GM18519 (cell line): ENCODE measurements around the gene RNF144B.
"Not testable (repeated sequence)": the region's sequence is repeated elsewhere in the genome, so short reads cannot be mapped to it uniquely, and the experiment has no call there.

Experiments used
- ATAC-seq: cut with Tn5 transposase; IDR thresholded peaks from one replicate; pipeline ENCODE4 v1.9.1; 2021; ENCODE audit warnings: mild to moderate bottlenecking, moderate library complexity; ENCODE audit not compliant: unreplicated experiment, low FRiP score

RNF144B gene

GRCh38 chr6:18368277-18369105 lies 18.7 kb upstream of the RNF144B start:
- no peak for ATAC-seq

GRCh38 chr6:18371010-18371409 lies 16.1 kb upstream of the RNF144B start:
- no peak for ATAC-seq

DNA sequence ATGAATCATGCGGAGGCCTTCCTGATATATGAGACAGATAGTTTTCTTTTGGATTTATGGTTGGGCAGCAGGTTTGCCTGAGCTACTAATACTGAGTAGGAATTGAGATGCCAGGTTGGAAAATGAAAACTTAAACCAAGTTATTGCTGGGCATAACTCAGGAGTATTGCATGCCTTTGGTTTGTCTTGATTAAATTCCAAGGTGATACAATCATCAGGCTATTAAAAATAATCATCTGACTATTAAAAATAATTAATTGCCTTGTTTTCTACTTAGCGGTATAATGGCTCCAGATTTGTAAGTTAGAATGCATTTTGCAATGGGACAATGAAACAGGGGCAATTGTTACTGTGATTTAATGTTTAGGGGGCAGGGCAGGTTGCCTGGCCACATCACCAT lies 15.5 kb upstream of the RNF144B start:
- ATAC-seq = no peak

DNA sequence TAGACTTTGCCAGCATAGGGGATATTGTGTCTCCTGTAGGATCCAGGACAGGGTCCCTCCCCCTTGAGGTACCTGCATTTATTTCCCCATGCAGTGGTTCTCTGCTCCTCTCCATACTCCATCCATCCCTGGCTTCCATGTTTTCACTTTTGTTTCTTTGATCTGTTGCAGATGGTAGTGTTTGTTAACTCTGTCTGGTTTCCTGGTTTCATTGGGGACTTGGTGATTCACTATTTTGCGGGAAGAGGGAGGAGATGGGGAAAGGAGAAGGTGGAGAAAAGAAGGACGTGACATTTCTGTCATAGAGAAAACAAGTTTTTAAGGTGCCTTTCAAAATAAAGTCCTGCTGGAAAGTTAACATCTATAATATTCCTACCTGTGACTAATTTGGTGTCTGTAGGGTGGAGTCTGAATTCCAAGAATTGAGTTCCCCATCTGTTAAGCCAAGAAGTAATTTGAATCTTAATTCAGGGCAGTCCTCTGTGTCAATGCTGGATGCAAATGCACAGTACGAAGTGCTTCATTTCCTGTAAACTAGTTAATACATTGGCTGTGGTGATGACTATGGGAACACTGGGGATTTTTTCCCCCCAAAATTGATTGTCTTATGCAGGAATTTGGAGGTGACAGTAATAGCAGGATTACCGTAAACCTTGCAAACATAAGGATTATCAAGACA lies 6.9 kb upstream of the RNF144B start:
- ATAC-seq = no peak

DNA sequence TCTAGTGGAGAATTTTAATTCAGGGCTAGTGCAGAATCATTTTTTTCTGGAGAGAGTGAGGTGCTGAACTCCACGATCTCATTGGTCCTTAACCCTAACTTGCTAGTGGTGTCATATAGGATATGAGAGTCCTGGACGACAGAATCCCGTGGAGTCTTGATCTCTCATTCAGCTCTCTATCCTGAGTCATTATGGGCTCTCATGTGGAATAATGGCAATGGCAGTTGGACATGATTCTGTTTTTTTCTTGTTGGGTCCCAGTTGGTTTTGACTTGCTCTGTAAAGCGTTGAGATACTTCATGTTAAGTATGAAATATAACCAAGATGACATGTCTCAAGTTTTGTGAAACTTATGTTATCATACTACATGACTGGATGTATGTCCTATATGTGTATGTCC lies 6.3 kb upstream of the RNF144B start:
- ATAC-seq = no peak

DNA sequence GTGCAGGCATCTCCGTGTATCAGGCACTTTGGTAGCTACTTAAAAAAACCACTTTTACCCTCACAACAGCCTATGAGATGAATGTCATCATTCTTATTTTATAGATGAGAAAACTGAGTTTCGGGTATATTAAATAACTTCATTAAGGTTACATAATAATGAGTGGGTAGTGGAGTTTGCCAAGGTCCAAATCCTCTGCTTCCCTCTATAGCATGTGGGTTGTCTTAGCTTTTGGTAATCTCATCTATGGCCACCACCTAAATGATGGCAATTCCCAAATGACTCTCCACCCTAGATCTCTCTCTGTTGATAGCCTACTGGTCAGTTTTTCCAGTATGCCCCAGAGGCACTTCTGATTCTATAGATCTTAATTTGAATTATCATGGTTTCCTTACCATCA lies 3.7 kb upstream of the RNF144B start:
- ATAC-seq = no peak

GRCh38 chr6:18384621-18385020 lies 2.5 kb upstream of the RNF144B start:
- ATAC-seq = no peak

GRCh38 chr6:18386298-18386976 lies 713 bp upstream of the RNF144B start:
- no peak for ATAC-seq

DNA sequence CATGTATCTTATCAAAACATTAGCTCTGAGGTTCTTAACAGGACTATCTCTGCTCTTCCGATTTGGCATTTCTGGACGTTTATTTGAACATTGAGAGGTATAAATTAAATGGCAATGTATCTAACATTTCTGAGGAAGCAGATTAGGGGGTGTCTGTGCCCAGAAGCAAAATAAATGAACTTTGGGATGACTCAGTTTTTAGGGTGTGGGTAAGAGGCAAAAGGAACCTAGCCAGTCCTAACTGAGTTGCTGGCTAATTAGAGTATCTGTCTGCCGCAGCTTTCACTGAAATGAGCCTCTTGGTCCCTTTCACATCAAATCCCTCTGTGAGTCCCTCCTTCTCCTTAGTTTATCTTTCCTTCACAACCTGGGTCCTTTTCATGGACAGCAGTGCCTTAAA lies 1.1 kb downstream of the RNF144B start:
- ATAC-seq = no peak

DNA sequence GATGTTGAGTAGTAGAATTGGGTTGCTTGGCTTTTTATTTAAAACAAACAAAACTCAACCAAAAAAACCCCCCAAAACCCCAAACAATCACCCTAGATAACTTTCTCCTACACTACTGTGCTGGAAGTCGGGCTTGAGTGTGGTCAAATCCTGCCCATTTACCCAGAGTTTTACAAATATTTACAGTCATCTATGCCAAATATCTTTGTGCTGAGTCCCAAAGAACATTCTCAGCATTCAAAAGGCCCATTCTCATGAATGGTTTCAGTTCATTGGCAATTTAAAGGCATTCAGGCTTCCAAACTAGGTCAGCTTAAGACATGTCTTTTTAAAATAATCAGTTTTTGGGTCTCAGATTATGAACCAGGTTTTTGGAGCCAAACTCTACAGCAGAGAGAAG lies 1.8 kb downstream of the RNF144B start:
- no peak for ATAC-seq

- ATAC-seq = no peak
Observed at GRCh38 chr6:18389479-18389878, 2.3 kb downstream of the RNF144B start.

DNA sequence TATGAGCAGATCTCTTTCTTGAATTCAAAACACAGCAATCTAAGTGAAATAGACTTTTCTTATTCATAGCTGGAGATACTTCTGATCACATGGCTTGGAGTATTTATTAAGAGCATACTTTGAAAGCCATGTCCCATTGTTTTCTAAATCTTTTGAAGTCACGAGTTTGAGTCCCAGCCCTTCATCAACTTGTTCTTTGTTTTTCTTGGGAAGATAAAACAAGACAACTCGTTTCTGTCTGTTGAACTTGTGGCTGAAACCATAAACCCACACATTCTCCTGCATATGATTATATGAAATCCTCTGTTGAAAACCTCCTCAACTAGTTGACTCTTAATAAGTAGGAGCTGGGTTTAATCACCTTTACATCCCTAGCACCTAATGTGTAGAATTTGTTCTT lies 3.3 kb downstream of the RNF144B start:
- no peak for ATAC-seq

- ATAC-seq = no peak
Observed at GRCh38 chr6:18391023-18391422, 3.9 kb downstream of the RNF144B start.

GRCh38 chr6:18392346-18392877 lies 5.3 kb downstream of the RNF144B start:
- ATAC-seq = no peak

DNA sequence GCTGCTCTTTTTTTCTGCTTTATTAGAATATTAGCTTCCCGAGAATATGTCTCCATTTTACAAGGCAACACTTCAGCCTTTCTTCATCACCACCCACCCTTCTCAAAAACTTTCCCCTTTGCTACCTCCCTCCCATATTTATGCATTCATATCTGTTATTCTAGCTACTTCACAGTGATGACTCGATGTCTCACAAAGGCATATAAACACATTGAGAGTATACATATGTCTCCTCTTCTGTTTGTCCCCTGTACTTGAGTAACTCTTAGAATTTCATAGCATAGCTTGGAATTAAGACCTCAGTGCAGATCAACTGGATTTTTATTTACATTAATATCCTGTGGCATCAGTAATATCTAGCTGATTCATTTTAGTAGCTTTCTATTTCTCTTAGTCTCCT lies 6.5 kb downstream of the RNF144B start:
- ATAC-seq = no peak

- no peak for ATAC-seq
Observed at GRCh38 chr6:18395177-18395855, 8.2 kb downstream of the RNF144B start.

DNA sequence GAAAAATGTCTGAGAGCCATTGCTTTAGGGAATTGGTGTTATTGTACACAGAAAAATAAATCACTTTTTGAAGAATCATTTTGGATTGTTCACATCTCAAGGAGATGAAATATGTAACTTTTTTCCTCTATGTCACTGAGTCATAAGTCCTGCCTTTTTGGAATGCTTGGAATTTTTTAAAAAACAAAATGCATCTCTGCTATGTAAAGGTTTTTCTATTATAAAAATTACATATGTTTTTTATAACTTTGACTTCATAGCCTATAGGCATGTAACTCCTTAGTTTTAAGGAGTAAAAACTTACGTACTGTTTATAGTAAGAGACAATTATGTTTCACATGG lies 8.7 kb downstream of the RNF144B start:
- no peak for ATAC-seq

DNA sequence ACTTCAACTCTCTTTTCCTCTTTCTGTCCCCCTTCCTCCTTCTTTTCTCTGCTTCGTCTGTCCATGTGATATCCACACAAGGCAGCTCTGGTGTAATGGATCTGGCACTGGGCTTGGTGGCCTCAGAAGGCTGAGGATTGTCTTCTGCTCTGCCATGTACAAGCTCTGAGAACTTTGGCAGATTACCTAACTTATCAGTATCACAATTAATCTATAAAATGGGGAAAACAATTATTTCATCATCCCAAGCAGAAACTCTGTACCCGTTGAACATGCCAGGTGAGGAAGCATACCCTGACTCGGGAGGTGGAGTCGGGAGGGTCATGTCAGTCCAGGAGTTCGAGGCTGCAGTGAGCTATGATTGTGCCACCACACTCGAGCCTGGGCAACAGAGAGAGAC lies 10.6 kb downstream of the RNF144B start:
- no peak for ATAC-seq

DNA sequence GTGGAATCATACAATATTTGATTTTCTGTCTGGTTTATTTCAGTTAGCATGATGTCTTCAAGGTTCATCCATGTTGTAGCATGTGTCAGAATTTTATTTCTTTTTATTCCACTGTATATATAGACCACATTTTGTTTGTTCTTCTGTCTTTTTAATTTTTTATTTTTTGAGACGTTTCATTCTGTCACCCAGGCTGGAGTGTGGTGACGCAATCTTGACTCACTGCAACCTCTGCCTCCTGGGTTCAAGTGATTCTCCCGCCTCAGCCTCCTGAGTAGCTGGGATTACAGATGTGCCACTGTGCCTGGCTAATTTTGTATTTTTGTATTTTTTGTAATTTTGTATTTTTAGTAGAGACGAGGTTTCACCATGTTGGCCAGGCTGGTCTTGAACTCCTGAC lies 11.1 kb downstream of the RNF144B start:
- not testable (repeated sequence) for ATAC-seq

- ATAC-seq = peak; percentile 87
Observed at GRCh38 chr6:18400831-18401446, 13.8 kb downstream of the RNF144B start.
